Measurements from ENCODE around the gene GRHL3. TPM values are rescaled to one million over a fixed set of nuclear protein-coding genes. Genes with fewer than 3 reads are reported as not detected.
A peak's percentile ranks its signal among the peaks of the same experiment; 100 is the strongest.

GRHL3 gene
- total RNA-seq, 1 donor from 2014 or later = 6.9 TPM

DNA sequence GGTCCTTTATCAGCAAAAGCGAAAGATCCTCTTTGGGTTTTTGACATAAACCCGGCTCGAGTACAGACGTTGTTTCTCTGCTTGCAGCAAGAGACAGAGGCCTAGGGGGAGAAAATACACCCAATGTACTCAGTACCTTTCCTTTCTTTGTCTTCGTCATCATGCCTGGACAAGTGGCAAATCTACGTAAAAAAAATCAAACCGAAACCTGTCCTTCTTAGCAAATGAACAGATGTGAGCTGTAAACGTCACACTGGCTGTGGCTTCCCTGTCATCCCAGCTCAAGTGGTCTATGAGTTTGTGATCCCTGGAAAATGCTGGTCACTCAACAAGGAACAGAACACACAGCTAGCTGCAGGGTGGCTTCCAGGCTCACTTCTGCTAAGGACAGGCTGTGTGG is 54.6 kb downstream of the GRHL3 start:
- no peaks in the 10 kb centered on the region for H3K27me3 ChIP-seq (ENCODE audit: insufficient read depth, low read length)
- no peaks in the 10 kb centered on the region for H4K20me1 ChIP-seq (ENCODE audit: insufficient read depth, low read length)
- H3K79me2 ChIP-seq (ENCODE audit: insufficient read depth, low read length) = no peaks in the 10 kb centered on the region
- no peaks in the 10 kb centered on the region for H3K27me3 Mint-ChIP-seq (ENCODE audit: low read depth, unreplicated experiment)
- peaks cover 13% of the 10 kb centered on the region for H3K4me1 ChIP-seq (ENCODE audit: insufficient read depth, low read length)
- H3K4me1 Mint-ChIP-seq (ENCODE audit: low read depth, unreplicated experiment) = peaks cover 12% of the 10 kb centered on the region
- H3K4me3 Mint-ChIP-seq (ENCODE audit: unreplicated experiment) = no peak overlapping the region
- H3K9me3 ChIP-seq (ENCODE audit: insufficient read depth, low read depth, low read length) = no peaks in the 10 kb centered on the region
- H3K27ac Mint-ChIP-seq (ENCODE audit: unreplicated experiment) = no peak overlapping the region
- no peak overlapping the region for H3K27ac ChIP-seq (ENCODE audit: low read depth, low read length)
- H3K4me3 ChIP-seq (ENCODE audit: insufficient read depth, low read depth, low read length) = no peak overlapping the region
- no peak overlapping the region for H3K4me2 ChIP-seq (ENCODE audit: low read length)
- no peak for TF ChIP-seq EZH2 (IDR thresholded peaks at IDR 0.05; ENCODE audit: insufficient read depth, low read length)
- TF ChIP-seq, protein P1, sequence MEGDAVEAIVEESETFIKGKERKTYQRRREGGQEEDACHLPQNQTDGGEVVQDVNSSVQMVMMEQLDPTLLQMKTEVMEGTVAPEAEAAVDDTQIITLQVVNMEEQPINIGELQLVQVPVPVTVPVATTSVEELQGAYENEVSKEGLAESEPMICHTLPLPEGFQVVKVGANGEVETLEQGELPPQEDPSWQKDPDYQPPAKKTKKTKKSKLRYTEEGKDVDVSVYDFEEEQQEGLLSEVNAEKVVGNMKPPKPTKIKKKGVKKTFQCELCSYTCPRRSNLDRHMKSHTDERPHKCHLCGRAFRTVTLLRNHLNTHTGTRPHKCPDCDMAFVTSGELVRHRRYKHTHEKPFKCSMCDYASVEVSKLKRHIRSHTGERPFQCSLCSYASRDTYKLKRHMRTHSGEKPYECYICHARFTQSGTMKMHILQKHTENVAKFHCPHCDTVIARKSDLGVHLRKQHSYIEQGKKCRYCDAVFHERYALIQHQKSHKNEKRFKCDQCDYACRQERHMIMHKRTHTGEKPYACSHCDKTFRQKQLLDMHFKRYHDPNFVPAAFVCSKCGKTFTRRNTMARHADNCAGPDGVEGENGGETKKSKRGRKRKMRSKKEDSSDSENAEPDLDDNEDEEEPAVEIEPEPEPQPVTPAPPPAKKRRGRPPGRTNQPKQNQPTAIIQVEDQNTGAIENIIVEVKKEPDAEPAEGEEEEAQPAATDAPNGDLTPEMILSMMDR (IDR thresholded peaks at IDR 0.05; ENCODE audit: insufficient read depth, low read depth, low read length) = no peak
- H3K36me3 ChIP-seq (ENCODE audit: insufficient read depth, low read length) = peaks cover 2% of the 10 kb centered on the region
- no peak overlapping the region for H2AFZ ChIP-seq (ENCODE audit: low read depth, low read length)
- FAIRE-seq (no peak), DNase-seq (ENCODE audit: low read depth) (no peak)
- peaks cover 4% of the 10 kb centered on the region for H3K36me3 Mint-ChIP-seq (ENCODE audit: low read depth, unreplicated experiment)
- no peaks in the 10 kb centered on the region for H3K9me3 Mint-ChIP-seq (ENCODE audit: unreplicated experiment)
- no peak overlapping the region for H3K9ac ChIP-seq (ENCODE audit: low read length)

DNA sequence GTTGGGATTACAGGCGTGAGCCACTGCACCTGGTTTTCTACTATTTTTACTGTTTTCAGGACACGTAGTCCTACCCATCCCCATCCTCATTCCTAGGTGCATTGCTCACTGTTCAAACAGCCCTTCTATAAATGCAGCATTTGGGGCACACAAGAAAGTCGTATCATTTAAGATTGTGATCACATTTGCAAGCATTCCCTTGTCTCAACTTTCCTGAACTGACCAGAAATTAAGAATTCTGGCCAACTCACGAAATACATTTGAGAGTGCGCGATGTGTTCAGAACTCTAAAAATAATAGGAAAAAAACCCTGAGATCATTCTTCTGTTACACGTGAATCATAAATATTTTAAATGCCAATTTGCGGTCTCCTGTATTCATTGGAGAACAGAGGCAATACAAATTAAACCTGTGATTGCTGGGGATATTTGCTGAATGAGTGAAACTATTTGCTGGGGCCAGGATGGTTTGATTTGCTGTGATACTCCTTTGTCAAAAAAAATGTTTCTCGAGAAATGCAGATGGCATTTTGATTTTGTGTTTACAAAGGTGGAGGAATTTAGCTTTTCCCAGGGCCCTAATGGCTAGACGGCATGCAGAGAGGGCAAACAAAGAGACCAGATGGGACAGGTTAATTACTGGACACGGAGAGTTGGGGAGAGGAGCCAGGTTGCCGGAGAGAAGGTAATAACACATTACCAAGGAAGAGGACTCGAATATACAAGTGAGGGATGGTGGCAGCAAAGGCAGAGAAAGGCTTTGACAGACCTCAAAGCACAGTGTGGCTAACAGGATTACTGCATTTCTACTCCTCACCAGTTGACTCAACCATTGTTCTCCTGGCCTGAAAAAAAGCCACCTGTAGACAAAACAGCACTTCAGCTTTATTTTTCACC is 56.0 kb downstream of the GRHL3 start:
- H3K27ac Mint-ChIP-seq (ENCODE audit: unreplicated experiment) = peak overlapping the region; percentile 72
- H3K4me3 Mint-ChIP-seq (ENCODE audit: unreplicated experiment) = no peak overlapping the region
- Histone ChIP-seq H3K27me3 (ENCODE audit: insufficient read depth, low read length) (no peaks in the 10 kb centered on the region), H3K27ac (ENCODE audit: low read depth, low read length) (peak overlapping the region; percentile 61), H3K4me1 (ENCODE audit: insufficient read depth, low read length) (peaks cover 13% of the 10 kb centered on the region), H3K9ac (ENCODE audit: low read length) (peak overlapping the region; percentile 61), H2AFZ (ENCODE audit: low read depth, low read length) (peak overlapping the region; percentile 6), H3K4me2 (ENCODE audit: low read length) (peak overlapping the region; percentile 75), H3K9me3 (ENCODE audit: insufficient read depth, low read depth, low read length) (no peaks in the 10 kb centered on the region), H4K20me1 (ENCODE audit: insufficient read depth, low read length) (no peaks in the 10 kb centered on the region), H3K36me3 (ENCODE audit: insufficient read depth, low read length) (peaks cover 2% of the 10 kb centered on the region), H3K4me3 (ENCODE audit: insufficient read depth, low read depth, low read length) (no peak overlapping the region), H3K79me2 (ENCODE audit: insufficient read depth, low read length) (no peaks in the 10 kb centered on the region)
- FAIRE-seq (no peak), DNase-seq (ENCODE audit: low read depth) (peak; percentile 82)
- H3K9me3 Mint-ChIP-seq (ENCODE audit: unreplicated experiment) = no peaks in the 10 kb centered on the region
- TF ChIP-seq EZH2 (IDR thresholded peaks at IDR 0.05; ENCODE audit: insufficient read depth, low read length) = no peak
- TF ChIP-seq, protein P1 (IDR thresholded peaks at IDR 0.05; ENCODE audit: insufficient read depth, low read depth, low read length) = no peak
- H3K36me3 Mint-ChIP-seq (ENCODE audit: low read depth, unreplicated experiment) = peaks cover 11% of the 10 kb centered on the region
- H3K27me3 Mint-ChIP-seq (ENCODE audit: low read depth, unreplicated experiment) = peaks cover under 1% of the 10 kb centered on the region
- H3K4me1 Mint-ChIP-seq (ENCODE audit: low read depth, unreplicated experiment) = peaks cover 13% of the 10 kb centered on the region
